HEK293T (cell line): ENCODE results near the gene NFIC.

Experiments
- BHLHE40 ChIP-seq: fragments of 450-650 bp; IDR thresholded peaks from 2 replicates; pipeline ENCODE4 v1.6.1; 2016; ENCODE audit warnings: mild to moderate bottlenecking, moderate library complexity, borderline replicate concordance
- ELF4 ChIP-seq: fragments of 450-650 bp; IDR thresholded peaks from 2 replicates; pipeline ENCODE4 v1.6.1; 2017; ENCODE audit warnings: antibody characterized with exemption
- FOXA1 ChIP-seq: fragments of 450-650 bp; IDR thresholded peaks from 2 replicates; pipeline ENCODE4 v1.6.1; 2016; ENCODE audit warnings: mild to moderate bottlenecking
- FOXK2 ChIP-seq: fragments of 450-650 bp; IDR thresholded peaks from 2 replicates; pipeline ENCODE4 v1.6.1; 2016; ENCODE audit warnings: mild to moderate bottlenecking
- FOXM1 ChIP-seq: fragments of 450-650 bp; IDR thresholded peaks from 2 replicates; pipeline ENCODE4 v1.6.1; 2017; ENCODE audit warnings: mild to moderate bottlenecking, borderline replicate concordance
- TARDBP ChIP-seq: fragments of 450-650 bp; IDR thresholded peaks from 2 replicates; pipeline ENCODE4 v1.6.1; 2016

DNA sequence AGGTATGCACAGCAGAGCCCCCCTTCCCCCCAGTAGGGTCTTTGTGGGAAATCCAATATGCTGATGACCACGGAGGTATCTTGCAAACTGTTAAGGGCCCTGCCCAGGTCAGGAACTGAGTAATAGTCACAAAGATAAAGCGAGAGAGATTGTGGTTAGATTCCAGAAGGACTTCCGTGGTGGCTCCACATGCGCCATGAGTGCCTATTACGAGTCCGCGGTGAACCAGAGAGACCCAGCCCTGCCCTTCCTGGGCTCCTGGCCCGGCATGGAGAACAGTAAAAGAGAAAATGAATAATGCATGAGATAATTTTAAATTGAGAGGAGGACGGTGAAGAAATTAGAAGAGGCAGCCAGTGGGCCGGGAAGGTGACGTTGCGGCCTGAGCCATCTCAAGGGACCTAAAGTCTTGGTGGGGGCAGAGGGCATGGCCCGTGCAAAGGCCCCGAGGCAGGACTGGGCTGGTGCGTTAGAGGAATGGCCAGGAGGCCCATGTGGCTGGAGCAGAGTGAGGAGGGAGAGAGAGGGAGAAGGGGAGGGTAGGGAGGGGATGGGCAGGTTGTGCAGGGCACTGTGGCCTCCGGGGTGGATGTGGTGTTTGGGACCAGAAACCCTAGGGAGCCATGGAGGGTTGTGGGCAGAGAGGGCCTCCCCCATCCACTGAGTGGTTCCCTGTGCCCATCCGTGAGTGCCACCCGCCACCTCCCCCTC, 46.6 kb upstream of the NFIC start:
- TF ChIP-seq TARDBP = no peak
- no peak for TF ChIP-seq FOXK2
- no peak for TF ChIP-seq BHLHE40
- TF ChIP-seq FOXM1 = no peak
- no peak for TF ChIP-seq ELF4
- TF ChIP-seq FOXA1 = no peak
